KOPT-K1 (cell line): ENCODE results near the gene ASPDH.
"Not testable (repeated sequence)": the region's sequence is repeated elsewhere in the genome, so short reads cannot be mapped to it uniquely, and the experiment has no call there.

Experiments used
- H3K27ac ChIP-seq: fragments of 200-600 bp; sonication (generic); 2 replicates; pipeline ENCODE4 v1.5.1; 2016; ENCODE audit warnings: antibody characterized with exemption, mild to moderate bottlenecking, low read depth, low read length; ENCODE audit not compliant: poor library complexity, severe bottlenecking
- H3K36me3 ChIP-seq: fragments of 200-600 bp; sonication (generic); 2 replicates; pipeline ENCODE4 v1.5.1; 2017; ENCODE audit warnings: antibody characterized with exemption, mild to moderate bottlenecking, low read length, moderate library complexity; ENCODE audit not compliant: insufficient read depth
- H3K9me3 ChIP-seq: fragments of 200-600 bp; sonication (generic); 2 replicates; pipeline ENCODE4 v1.5.1; 2017; ENCODE audit warnings: antibody characterized with exemption, low read length, mild to moderate bottlenecking; ENCODE audit not compliant: insufficient read depth, poor library complexity, severe bottlenecking

The ASPDH gene

DNA sequence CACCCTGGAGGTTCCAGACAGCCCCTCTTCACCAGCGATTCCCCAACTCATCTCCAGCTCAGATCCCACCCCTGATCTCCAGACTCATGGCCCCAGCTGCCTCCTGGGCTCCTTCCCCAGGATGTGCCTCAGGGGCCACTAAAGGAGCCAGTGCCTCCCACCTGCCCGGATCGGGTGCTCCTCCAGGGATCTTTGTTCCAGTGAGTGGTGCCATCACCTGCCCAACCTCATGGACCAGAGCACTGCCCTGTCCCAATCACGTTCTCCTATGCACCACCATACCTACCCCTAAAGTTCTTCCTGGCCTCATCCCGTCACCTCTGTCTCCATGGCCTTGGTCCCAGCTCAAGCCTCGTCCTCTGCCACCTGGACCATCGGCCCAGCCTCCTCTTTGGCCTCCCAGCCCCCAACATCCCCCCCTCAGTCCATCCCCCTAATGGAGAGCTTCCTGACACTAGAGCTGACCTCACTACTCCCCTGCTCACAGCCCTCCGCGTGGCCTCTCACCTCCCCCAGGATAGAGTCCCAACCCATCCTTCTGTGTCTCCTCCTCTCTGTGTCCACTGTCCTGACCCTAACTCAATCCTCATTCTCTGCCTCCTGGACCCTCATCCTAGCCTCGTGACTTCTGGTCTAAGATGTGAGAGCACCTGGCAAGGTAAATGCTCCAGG, 28.3 kb downstream of the ASPDH start:
- peaks cover 54% of the 10 kb centered on the region for H3K36me3 ChIP-seq
- peaks cover 14% of the 10 kb centered on the region for H3K9me3 ChIP-seq
- H3K27ac ChIP-seq, result no peak overlapping the region

DNA sequence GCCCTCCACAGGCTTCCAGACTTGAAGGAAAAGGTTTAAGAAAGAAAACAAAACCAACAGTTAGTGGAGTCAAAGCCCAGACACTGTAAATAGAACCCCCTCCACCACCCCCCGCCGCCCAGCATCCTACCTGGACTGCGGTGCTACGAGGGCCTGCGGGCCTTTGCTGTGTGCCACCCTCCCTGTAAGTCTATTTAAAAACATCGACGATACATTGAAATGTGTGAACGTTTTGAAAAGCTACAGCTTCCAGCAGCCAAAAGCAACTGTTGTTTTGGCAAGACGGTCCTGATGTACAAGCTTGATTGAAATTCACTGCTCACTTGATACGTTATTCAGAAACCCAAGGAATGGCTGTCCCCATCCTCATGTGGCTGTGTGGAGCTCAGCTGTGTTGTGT, 30.8 kb downstream of the ASPDH start:
- no peak overlapping the region for H3K27ac ChIP-seq
- peaks cover 76% of the 10 kb centered on the region for H3K36me3 ChIP-seq
- H3K9me3 ChIP-seq, result peaks cover 14% of the 10 kb centered on the region

DNA sequence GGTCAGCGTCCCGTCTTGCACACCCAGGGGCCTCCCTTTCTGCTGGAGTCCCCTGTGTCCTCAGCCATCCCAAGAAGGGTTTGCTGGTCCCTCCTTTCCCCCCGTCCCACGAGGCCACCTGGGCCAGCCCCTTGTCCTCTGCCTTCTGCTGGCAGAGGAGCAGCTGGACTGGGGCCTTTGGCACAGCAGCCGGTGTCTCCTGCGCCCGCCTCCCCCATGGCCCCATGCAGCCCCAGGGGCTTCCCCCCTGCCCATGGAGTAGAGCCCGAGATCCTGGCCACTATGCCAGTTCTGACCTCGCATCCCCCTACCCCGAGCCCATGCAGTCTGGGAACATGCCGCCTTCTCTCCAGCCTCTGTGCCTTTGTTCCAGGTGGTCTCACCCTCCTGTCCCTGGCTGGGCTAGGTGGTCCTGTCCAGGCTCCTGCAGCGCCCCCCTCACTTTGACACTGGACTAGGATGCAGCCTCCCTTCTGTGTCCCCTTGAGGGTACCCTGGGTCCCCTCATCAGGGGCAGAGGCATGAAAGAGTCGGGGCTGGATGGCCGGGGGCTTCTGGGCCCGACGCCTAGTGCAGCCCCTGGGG, 31.4 kb downstream of the ASPDH start:
- H3K36me3 ChIP-seq, result peaks cover 76% of the 10 kb centered on the region
- no peak overlapping the region for H3K27ac ChIP-seq
- peaks cover 14% of the 10 kb centered on the region for H3K9me3 ChIP-seq

DNA sequence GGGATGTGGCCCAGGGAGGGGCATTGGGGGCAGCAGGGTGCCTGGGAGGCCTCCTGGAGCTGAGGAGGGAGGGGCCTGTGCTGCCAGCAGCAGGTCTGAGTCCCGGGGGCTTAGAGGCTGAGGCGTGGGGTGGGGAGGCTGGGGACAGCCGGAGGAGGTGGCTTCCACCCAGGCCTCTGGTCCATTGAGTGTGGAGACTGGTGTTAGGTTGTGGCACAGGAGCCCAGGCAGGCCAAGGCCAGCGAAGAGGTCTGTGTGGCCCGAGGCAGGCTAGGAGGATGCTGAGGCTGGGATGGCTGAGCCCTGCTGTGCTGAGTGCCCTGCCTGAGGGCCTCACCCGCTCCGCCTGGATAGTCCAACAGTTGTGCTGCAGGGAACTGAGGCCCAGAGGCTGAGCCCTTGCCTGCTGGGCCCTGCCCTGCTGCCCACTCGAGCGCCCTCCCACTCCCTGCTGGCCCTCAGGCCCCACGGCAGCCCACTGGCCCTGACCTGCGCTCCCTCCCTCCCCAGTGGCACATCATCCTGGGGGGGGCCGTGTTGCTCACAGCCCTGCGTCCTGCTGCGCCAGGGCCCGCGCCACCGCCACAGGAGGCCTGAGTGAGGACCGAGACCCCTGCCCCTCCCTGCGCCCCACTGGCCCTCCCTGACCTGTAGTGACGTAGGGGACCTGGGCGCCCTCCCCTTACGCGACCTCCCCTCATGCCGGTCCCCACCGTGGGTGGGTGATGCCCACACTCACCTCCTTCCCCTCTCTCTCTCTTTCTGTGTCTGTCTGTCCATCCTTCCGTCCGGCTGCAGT, 32.2 kb downstream of the ASPDH start:
- peaks cover 76% of the 10 kb centered on the region for H3K36me3 ChIP-seq

DNA sequence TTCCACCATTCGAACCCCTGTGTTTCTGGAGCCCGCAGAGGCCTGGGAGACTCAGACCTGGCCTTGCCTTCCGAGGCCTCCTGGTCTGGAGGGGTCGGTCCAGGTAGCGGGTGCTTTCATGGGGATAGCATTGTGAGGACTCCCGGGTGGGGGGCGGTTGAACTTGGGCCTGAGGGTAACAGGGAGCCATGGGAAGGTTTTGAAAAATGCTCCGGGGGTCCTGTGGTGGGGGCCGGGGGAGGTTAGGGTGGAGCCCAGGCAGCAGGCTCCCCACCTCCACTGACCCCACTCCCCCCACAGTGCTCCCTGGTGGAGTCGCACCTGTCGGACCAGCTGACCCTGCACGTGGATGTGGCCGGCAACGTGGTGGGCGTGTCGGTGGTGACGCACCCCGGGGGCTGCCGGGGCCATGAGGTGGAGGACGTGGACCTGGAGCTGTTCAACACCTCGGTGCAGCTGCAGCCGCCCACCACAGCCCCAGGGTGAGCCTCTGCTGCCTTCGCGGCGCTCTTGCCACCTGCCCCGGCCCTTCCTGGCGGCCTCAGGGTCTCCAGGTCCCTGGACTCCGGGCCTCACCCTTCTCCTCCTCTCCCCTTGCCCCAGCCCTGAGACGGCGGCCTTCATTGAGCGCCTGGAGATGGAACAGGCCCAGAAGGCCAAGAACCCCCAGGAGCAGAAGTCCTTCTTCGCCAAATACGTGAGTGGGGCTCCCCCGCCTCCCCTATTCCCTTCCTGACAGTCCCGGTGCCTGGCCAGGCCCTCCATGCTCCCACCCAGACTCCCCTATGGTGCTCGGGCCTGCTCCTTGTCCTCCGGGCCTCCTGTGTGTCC, 33.2 kb downstream of the ASPDH start:
- no peak overlapping the region for H3K27ac ChIP-seq
- peaks cover 2% of the 10 kb centered on the region for H3K9me3 ChIP-seq
- peaks cover 72% of the 10 kb centered on the region for H3K36me3 ChIP-seq

More for the DNA sequence above, 32.2 kb downstream of the ASPDH start:
- peaks cover 11% of the 10 kb centered on the region for H3K9me3 ChIP-seq
- no peak overlapping the region for H3K27ac ChIP-seq

DNA sequence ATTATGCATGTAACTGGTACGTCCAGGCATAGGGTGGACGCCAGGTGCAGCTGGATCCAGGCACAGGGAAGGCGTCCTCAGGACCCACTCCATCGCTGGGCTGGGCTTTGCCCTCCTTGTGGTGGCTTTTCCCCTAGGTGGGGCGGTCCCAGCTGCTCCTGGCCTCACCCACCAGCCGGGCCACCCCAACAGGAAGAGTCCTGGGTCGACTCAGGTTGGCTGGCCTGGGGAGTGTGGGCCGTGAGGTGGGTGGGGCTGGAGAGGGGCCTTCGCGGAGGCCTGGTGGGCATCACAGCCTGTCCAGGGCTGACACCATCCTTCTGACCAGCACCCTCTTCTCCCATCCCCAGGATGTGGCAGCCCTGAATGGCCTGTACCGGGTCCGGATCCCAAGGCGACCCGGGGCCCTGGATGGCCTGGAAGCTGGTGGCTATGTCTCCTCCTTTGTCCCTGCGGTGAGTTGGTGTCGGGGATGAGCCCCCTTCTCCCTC, 33.9 kb downstream of the ASPDH start:
- peaks cover 65% of the 10 kb centered on the region for H3K36me3 ChIP-seq
- H3K9me3 ChIP-seq, result no peaks in the 10 kb centered on the region
- no peak overlapping the region for H3K27ac ChIP-seq

DNA sequence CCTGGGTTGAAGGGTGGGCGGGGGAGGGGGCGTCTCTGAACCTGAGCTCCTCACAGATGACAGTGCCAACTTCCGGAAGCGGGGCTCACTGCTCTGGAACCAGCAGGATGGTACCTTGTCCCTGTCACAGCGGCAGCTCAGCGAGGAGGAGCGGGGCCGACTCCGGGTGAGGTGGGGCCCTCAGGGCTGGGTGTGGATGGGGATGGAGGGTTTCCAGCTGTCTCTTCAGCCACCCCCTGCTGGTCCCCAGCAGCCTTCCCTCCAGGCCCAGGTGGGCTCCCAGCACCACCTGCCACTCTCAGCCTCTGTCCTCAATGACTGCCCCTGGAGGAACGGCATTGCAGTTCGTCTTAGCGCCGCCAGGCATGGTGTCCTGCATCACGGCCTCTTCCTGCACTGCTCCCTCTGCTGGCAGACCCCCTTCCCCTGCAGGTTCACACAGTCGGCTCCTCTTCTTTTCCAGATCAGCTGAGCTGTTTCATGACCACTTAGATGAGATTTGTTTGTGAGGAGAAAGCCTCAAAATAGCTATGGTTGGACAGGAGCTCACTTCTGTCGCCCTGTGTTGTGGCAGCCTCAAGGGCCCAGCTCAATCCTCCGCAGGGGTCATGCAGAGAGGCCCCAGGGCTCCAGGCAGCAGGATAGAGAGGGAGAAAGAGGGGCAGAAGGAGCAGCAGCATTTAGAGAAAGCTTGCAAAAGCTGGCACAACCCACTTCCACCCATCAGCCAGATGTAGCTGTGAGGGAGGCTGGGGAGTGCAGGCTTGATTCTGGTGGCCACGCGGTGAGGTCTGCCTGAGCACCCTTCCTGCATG, 34.6 kb downstream of the ASPDH start:
- H3K27ac ChIP-seq, result no peak overlapping the region
- H3K36me3 ChIP-seq, result peaks cover 58% of the 10 kb centered on the region
- H3K9me3 ChIP-seq, result no peaks in the 10 kb centered on the region

DNA sequence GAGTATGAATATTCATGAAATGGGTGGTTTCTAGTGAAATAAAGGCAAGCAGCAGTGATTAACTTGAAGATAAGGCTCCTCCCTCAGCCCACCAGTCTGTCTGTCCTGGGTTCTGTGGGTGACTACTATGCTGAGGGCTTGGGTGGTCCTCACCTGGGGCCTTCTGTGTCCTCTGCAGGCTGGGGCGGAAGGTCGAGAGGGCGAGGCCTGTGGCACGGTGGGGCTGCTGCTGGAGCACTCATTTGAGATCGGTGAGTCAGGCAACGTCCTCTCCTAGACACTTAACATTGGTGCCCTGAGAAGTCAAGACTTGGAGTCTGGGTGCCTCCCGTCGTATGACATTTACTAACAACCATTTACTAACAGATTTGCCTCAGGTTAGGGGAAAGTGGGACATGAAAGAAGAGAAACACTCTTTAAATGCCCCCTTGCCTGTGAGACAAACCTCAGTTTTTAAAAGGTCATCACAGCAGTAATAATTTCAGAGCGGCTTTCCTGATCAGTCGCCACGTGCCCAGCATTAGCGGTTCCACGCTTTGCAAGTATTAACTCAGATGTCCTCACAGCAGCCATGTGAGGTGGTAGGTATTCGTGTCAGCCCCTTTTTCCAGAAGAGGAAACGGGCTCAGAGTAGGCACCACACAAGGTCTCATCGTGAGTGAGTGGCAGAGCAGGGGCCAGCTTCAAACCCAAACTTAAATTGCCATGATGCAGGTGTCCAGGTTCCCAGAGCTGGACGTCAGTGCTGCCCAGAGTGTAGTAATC, 35.8 kb downstream of the ASPDH start:
- Histone ChIP-seq H3K27ac (no peak overlapping the region), H3K9me3 (no peaks in the 10 kb centered on the region), H3K36me3 (peaks cover 46% of the 10 kb centered on the region)

DNA sequence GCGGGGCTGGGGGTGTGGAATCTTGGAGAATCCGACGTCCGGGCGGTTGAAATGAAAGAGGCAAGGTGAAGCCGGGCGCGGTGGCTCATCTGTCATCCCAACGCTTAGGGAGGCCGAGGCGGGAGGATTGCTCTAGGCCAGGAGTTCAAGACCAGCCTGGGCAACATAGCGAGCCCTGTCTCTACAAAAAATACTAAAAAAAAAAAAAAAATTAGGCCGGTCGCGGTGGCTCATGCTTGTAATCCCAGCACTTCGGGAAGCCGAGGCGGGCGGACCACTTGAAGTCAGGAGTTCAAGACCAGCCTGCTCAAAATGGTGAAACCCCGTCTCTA, 36.8 kb downstream of the ASPDH start:
- H3K9me3 ChIP-seq, result no peaks in the 10 kb centered on the region
- peak overlapping the region; percentile 68 for H3K27ac ChIP-seq
- H3K36me3 ChIP-seq, result peaks cover 37% of the 10 kb centered on the region

DNA sequence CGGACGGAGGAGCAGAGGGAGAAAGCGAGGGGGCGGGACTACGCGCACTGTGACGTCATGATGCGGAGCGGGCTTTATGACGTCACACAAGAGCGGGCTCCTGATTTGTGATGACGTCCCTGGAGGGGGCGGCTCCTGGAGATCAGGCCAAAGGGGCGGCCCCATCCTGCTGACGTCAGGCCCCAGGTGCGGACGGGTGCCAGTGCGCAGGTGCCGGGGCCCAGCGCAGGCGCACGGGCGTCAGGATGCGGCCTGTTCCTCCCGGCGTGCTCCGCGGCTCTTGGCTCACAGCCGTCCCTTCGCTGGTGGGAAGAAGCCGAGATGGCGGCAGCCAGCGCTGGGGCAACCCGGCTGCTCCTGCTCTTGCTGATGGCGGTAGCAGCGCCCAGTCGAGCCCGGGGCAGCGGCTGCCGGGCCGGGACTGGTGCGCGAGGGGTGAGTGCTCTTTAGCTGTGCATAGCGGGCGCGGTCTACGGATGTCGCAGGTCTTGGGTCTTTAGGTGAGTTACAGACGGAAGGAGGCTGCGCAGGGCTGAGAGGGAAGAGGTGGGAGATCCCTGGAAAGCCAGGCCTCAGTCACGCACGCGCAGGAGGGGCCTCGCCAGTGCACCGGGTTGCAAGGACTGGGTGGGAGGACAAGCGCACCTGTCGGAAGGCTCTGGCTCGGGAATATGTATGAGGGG, 37.3 kb downstream of the ASPDH start, which contains the start of the genes EMC10 and GARIN5A:
TSS of gene EMC10 (plus strand) at position 284 of the 683 bp plus-strand sequence. CDS start at position 322, 38 bp downstream.
TSS of gene GARIN5A (minus strand) at position 625 of the 683 bp plus-strand sequence. CDS start at position 165, 460 bp downstream.
- H3K27ac ChIP-seq, result peak within 1 kb of the TSS; percentile 68
- peaks cover 32% of the 10 kb centered on the region for H3K36me3 ChIP-seq
- H3K9me3 ChIP-seq, result no peaks in the 10 kb centered on the region

DNA sequence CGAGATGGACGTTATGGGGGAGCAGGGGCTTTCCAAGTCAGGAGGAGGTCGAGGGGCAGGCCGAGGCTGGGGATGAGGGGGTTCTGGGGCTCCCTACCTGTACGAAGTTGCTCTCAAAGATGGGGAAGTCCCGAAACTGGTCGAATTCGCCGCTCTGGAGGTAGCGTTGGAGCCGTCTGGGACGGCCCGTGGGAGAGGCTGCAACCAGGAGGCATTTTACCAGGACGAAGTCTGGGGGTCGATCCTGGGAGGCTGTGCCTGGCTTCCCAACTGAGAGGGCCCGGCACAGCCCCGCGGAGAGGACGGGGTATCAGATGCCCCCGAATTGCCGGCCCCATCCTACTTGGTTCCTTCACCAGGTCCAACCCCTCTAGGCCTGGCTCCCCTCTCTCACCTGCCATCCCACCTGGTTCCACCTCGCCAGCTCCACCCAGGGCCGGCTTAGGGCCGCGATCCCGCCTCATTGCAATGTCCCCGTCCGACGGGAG, 37.9 kb downstream of the ASPDH start:
- Histone ChIP-seq H3K9me3 (no peaks in the 10 kb centered on the region), H3K27ac (no peak overlapping the region), H3K36me3 (peaks cover 26% of the 10 kb centered on the region)

DNA sequence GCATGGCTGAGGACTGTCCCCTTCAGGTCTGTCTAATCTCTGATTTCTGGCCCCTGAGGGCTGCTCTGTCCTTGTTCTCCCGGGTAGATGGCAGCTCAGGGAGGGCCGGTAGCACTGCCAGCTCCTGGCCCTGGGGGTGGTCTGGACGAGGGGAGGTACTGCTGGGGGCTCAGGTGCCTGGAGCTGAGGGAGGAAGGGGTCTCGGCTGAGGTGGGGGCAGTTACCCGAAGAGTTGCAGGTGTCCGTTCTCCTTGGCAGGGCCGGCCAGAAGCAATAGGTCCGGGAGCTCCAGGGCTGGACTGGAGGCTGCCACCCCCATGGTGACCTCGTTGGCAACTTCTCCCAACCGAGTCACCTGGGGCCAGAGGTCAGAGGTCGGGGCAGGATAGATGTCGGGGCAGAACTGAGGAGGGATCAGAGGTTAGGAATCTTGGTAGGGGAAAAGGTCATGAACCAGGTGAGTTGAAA, 38.6 kb downstream of the ASPDH start:
- no peak overlapping the region for H3K27ac ChIP-seq
- no peaks in the 10 kb centered on the region for H3K9me3 ChIP-seq
- peaks cover 19% of the 10 kb centered on the region for H3K36me3 ChIP-seq

DNA sequence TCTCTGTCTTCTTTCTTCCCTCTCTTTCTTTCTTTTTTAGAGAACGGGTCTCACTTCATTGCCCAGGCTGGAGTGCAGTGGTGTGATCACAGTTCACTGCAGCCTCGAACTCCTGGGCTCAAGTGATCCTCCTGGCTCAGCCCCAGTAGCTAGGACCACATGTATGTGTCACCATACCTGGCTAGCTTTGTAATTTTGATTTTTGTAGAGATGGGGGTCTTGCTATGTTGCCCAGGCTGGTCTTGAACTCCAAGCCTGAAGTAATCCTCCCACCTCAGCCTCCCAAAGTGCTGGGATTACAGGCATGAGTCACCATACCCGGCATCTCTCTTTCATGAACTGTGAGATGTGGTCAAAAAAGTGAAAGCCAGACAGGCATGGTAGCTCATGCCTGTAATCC, 40.4 kb downstream of the ASPDH start:
- not testable (repeated sequence) for H3K9me3 ChIP-seq, H3K27ac ChIP-seq, H3K36me3 ChIP-seq
